Peyer's patch (tissue), 4 donors: ENCODE data around the gene HKDC1. TPM values are rescaled to one million over a fixed set of nuclear protein-coding genes. Genes with fewer than 3 reads are reported as not detected.

ENCODE experiments used
- DNase-seq, 3 donors: peaks; one replicate each; pipeline ENCODE4 v3.0.0-alpha.2; 2017 to 2019
- H3K27ac ChIP-seq, 4 donors: fragments of 200-600 bp; sonication (generic); one replicate each; pipeline ENCODE4 v1.5.1; 2016 to 2019
- H3K27me3 ChIP-seq, 2 donors: fragments of 200-600 bp; sonication (generic); one replicate each; pipeline ENCODE4 v1.5.1; 2019
- H3K36me3 ChIP-seq, 3 donors: fragments of 200-600 bp; sonication (generic); one replicate each; pipeline ENCODE4 v1.5.1; 2016 to 2019
- H3K4me1 ChIP-seq, 4 donors: fragments of 200-600 bp; sonication (generic); one replicate each; pipeline ENCODE4 v1.5.1; 2016 to 2019
- H3K4me3 ChIP-seq, 4 donors: fragments of 200-600 bp; sonication (generic); 1 replicate in 3 of 4; 2 replicates in 1 of 4; pipeline ENCODE4 v1.5.1; 2016 to 2019; ENCODE audit warnings: mild to moderate bottlenecking in 1 of 4
- H3K9me3 ChIP-seq, 4 donors: fragments of 200-600 bp; sonication (generic); one replicate each; pipeline ENCODE4 v1.5.1; 2016 to 2019; ENCODE audit warnings: mild to moderate bottlenecking in 1 of 4
- CTCF ChIP-seq, 6 experiments: fragments of 450-650 bp in 4 of 6; fragments of 200-600 bp in 2 of 6; sonication (generic) in 1 of 6; IDR thresholded peaks; one replicate each; pipeline ENCODE4 v1.5.1; 2017 to 2019; ENCODE audit warnings: antibody characterized with exemption in 6 of 6, mild to moderate bottlenecking in 3 of 6, moderate library complexity in 1 of 6
- POLR2A ChIP-seq, 2 donors: fragments of 450-650 bp; IDR thresholded peaks; one replicate each; pipeline ENCODE4 v1.5.1; 2017; ENCODE audit warnings: antibody characterized with exemption in 2 of 2, mild to moderate bottlenecking in 2 of 2, moderate library complexity in 2 of 2
- total RNA-seq, 4 donors: library from RNA; depleted of rRNA; stranded (reverse); fragments of >200 nt; gene quantifications; one replicate each; pipeline ENCODE4 v1.1.0, GENCODE V29; 2016

Gene HKDC1
- total RNA-seq, 4 donors from 2014 or later = 53.6 to 207 (median 184) TPM

- Histone ChIP-seq H3K9me3 (no peaks in the 10 kb centered on the region), H3K4me3 (no peak overlapping the region), H3K27ac (no peak overlapping the region), H3K27me3 (no peaks in the 10 kb centered on the region), H3K36me3 (no peaks in the 10 kb centered on the region), H3K4me1 (peaks cover 0 to 3% (median under 1%) of the 10 kb centered on the region in 4 donors)
- no peak for DNase-seq
- TF ChIP-seq CTCF (IDR thresholded peaks at IDR 0.05) (no peak), POLR2A (IDR thresholded peaks at IDR 0.05) (no peak)
Observed at GRCh38 chr10:69312528-69312927, 92.4 kb downstream of the HKDC1 start.

GRCh38 chr10:69315100-69315542 is 95.0 kb downstream of the HKDC1 start:
- no peak for DNase-seq
- TF ChIP-seq CTCF (IDR thresholded peaks at IDR 0.05) = no peak
- no peak for TF ChIP-seq POLR2A (IDR thresholded peaks at IDR 0.05)
- no peak overlapping the region for H3K4me3 ChIP-seq
- H3K27me3 ChIP-seq = no peaks in the 10 kb centered on the region
- peaks cover 0 to 12% (median 9%) of the 10 kb centered on the region in 4 donors for H3K4me1 ChIP-seq
- no peaks in the 10 kb centered on the region for H3K36me3 ChIP-seq
- H3K27ac ChIP-seq = no peak overlapping the region
- no peaks in the 10 kb centered on the region for H3K9me3 ChIP-seq

- H3K4me3 ChIP-seq = no peak overlapping the region
- no peaks in the 10 kb centered on the region for H3K36me3 ChIP-seq
- no peaks in the 10 kb centered on the region for H3K9me3 ChIP-seq
- H3K27me3 ChIP-seq = no peaks in the 10 kb centered on the region
- no peak for TF ChIP-seq POLR2A (IDR thresholded peaks at IDR 0.05)
- no peak for TF ChIP-seq CTCF (IDR thresholded peaks at IDR 0.05)
- peaks cover 0 to 18% (median 13%) of the 10 kb centered on the region in 4 donors for H3K4me1 ChIP-seq
- no peak overlapping the region for H3K27ac ChIP-seq
- no peak for DNase-seq
Observed at GRCh38 chr10:69315610-69316312, 95.6 kb downstream of the HKDC1 start.

DNA sequence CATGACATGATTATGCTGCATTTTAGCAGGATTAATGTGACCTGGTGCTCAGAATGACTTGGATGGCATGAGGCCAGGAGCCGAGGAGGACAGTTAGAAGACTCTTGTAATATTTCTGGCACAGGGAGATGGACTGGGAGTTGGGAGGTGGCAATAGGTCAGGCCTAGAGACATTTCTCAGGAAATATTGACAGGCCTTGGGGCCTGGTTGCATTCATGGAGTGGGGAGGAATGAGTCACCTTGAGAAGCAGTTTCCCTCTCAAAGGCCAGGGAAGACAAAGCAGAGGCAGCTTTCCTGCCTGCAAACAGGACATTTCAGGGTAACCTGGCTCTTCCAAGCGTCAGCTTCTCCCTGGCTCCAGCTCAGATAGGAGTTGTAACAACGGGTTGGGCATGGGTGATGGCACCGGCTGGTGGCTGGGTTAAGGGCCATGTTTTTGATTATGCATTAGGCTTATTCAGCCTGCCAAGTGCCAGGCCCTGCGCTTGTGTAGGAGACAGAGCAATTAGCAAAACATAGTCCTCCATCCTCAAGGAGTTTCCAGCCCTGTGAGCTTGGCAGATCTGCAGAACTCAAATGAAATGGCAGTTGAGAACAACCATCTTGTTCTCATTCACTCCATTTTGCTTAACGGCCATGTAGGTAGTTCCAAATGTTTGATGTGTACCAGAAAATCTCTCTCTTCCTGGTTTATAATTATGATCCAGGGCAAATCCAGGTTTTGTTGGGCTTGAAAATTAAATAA is 96.4 kb downstream of the HKDC1 start:
- Histone ChIP-seq H3K4me3 (no peak overlapping the region), H3K9me3 (no peaks in the 10 kb centered on the region), H3K27ac (peak overlapping the region in 1 of 4 donors; percentile 22), H3K27me3 (no peaks in the 10 kb centered on the region), H3K4me1 (peaks cover 0 to 26% (median 14%) of the 10 kb centered on the region in 4 donors), H3K36me3 (no peaks in the 10 kb centered on the region)
- DNase-seq = no peak
- TF ChIP-seq CTCF (IDR thresholded peaks at IDR 0.05) (no peak), POLR2A (IDR thresholded peaks at IDR 0.05) (no peak)

Other genes starting within 250 kb of the HKDC1 start
- gene KIFBP, start 231.5 kb upstream of the HKDC1 start, total RNA-seq = 10 to 100 TPM; 13.1 to 20.7 (median 19.9) TPM
- gene SRGN, start 132.2 kb upstream of the HKDC1 start, total RNA-seq = 100 to 1,000 TPM in 1 of 4 donors, 10 to 100 TPM in 3; 19.4 to 113 (median 28.1) TPM
- gene VPS26A, start 96.2 kb upstream of the HKDC1 start, total RNA-seq = 10 to 100 TPM; 18.1 to 71.0 (median 24.8) TPM
- gene SUPV3L1, start 40.1 kb upstream of the HKDC1 start, total RNA-seq = 10 to 100 TPM; 20.5 to 50.3 (median 31.2) TPM
- 10 to 100 TPM; 12.5 to 47.0 (median 12.6) TPM for gene HK1, start 58.2 kb downstream of the HKDC1 start, total RNA-seq
- 10 to 100 TPM in 1 of 4 donors, 1 to 10 TPM in 2, not detected in 1; 1.1 to 11.1 (median 3.2) TPM for gene TACR2, start 196.6 kb downstream of the HKDC1 start, total RNA-seq
- gene TSPAN15, start 231.1 kb downstream of the HKDC1 start, total RNA-seq = 100 to 1,000 TPM in 2 of 4 donors, 10 to 100 TPM in 2; 32.2 to 110 (median 94.4) TPM